GM19023 (cell line): ENCODE results near the gene IL17RA.

ENCODE experiments used
- ATAC-seq: cut with Tn5 transposase; IDR thresholded peaks from one replicate; pipeline ENCODE4 v1.9.1; 2021; ENCODE audit warnings: mild to moderate bottlenecking, moderate library complexity; ENCODE audit not compliant: unreplicated experiment

The IL17RA gene

DNA sequence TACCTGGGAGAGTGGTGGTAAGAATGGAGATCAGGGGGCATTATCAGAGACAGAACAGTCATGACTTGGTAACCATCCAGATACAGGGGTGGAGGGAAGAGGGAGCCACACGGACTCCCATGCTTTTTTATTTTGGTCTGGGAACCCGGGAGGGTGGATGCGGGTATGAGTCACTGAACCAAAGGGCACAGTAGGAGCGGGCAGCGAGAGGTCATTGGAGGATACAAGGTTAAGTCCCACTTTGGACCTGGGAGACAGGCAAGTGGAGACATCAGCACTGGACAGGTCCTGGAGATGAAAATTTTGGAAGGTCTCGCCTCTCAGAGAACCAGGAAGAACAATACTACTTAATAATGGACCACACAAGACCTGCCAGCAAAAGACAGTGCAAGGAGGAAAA is 67.5 kb downstream of the IL17RA start:
- ATAC-seq = no peak

DNA sequence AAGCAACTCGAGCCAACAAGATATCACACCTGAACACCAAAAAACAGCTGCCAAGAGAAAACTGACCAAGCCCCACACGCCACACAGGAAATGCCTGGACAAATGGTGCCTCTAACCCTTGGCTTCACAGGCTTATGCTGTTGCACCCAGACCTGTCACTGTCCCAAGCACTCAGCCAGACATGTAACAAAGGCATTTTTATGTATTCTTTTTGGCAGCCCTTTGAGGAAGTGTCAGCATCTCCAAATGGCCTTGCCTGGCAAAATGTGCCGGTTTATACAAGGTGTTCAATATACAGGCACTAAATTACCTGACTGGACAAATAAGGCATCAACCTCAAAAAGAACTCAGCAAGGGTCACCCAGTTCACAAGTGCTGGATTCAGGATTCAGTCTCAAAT is 68.2 kb downstream of the IL17RA start:
- ATAC-seq = no peak

DNA sequence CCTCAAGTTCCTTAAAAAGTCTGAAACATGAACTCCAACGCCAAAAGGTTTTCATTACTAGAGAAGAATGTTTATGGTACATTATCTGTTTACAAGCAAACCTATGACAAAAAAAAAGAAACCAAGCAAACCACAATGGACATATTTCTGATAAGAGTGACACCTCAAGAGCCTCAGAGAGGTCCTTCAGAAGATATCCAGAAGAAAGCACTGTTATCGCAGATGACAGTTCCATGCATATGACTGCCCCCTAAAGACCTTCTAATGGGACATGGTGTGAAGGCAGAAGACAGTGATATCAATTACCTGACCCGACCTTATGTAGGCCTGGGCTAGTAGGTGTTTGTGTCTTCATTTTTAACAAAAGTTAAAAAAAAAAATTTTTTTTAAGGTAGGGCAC is 71.1 kb downstream of the IL17RA start:
- ATAC-seq = no peak

DNA sequence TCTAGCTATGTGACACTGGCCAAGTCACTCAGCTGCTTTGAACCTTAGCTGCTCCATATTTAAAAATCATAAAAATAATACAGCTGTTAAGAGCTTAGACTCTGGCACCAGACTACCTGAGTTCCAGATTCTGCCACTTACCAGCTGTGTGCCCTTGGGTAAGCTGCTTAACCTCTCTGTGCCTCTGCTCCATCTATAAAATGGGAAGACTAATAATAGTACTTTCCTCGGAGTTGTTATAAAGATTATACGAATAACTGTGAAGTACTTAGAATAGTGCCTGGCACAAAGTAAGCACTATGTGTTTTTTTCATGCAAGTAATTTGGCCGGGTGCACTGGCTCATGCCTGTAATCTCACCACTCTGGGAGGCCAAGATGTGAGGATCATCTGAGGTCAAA is 72.9 kb downstream of the IL17RA start:
- ATAC-seq = no peak

DNA sequence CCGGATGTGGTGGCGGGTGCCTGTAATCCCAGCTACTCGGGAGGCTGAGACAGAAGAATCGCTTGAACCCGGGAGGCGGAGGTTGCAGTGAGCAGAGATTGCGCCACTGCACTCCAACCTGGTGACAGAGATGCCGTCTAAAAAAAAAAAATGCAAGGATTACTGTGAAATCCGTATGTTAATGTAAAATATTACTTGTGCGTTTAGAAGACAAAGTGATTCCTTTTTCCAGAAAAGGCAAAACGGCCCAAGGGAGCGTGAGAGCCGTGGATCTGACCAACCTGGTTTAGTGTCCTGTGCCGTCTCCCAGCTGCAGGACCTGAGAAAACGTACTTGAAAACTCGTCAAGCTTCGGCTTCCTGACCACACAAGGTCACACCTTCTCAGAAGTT is 73.4 kb downstream of the IL17RA start:
- ATAC-seq = no peak

DNA sequence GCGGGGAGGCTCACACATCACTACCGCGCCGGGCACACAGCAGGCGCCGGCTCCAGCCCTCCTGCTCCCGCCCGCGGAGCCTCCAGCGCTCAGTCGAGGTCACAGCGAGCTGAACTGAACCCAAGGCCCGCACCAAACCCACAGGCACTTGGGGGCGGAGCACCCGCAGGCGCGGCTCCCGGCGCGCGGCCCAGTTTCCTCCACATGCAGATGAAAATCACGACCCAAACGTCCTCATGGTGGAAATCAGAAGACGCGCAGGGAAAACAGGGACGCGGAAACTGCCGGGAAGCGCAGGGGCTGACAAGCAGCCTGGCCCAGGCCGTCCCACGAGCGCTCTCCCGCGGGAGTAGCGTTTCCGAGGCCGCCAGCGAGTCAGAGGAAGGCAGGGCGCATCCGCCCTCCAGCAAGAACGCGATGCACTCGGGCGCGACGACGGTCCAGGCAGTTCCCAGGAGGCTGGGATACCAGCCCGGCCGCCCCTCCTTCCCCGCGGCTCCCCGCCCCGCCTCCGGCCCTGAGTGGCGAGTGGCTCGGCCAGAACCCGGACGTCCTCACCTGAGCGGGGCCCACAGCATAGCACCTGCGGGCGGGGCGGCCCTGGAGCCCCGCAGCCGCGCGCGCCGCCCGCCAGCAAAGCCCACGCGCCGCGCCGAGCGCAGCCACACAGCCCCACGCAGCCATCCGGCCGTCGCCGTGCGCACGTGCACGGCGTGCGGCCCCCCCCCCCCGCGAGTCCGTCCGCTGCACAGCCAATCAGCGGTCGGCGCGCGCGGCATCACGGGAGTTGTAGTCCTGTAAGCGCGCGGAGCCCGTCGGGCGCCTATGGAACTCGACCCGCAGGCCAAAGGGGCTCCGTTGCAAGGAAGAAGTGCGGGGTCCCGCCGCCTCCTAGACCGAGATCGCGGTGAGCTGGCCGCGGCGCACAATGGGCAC is 74.0 kb downstream of the IL17RA start, which contains the start of gene HDHD5:
TSS of gene HDHD5 (minus strand) at position 710 of the 936 bp plus-strand sequence. CDS start at position 684, 26 bp downstream.
- peak; percentile 71 for ATAC-seq

DNA sequence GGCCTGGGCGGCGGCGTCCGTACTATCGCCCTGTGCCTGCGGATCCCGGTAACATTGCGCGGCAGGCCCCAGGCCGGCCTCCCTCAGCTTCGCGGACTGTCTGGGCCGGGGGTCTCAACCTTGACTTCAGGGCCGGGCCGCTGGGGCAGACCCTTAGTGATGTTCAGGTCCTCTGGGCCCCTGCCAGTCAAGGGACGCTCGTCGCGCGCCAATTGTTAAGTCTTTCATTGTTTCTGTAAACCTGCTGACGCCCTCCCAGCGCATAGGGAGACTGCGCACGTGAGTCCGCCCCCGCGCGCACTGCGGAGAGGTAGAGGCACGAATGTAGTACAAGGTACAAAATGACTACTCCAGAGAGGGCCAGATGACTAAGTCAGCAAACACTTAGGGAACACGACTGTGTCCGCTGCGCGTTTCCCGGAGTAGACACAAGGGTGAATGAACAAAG is 74.7 kb downstream of the IL17RA start:
- ATAC-seq = peak; percentile 31

DNA sequence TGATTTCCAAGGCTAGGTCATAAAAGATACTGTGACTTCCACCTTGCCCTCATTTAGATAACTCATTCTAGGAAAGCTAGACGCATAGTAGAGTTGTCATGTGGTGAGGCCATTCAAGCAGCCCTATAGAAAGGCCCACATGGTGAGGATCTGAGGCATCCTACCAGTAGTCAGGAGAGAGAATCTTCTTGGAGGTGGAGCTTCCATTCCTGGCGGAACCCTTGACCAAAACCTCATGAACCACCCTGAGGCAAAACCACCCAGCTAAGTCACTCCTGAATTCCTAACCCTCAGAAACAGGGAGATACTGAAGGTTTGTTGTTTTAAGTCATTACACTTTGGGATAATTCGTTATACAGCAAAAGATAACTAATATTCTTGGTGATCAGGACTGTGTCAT is 77.2 kb downstream of the IL17RA start:
- ATAC-seq = no peak

DNA sequence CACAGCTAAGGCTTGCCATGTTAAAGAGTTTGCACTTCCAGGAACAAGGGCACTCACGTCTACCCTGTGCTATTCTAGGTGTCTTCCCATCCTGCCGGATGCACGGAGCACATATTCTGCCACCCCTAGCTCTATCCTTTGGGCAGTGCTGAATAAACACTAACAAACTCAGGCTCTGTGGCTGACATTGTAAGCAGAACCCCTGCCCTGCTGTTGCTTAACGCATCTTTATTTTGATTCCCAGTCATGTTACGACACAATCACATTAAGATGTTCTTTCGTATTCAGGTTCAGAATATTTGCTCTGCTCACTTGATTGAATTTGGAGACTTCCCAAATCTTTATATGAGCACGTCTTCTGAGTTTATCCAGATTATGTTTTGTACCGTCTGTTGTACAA is 77.9 kb downstream of the IL17RA start:
- ATAC-seq = no peak

DNA sequence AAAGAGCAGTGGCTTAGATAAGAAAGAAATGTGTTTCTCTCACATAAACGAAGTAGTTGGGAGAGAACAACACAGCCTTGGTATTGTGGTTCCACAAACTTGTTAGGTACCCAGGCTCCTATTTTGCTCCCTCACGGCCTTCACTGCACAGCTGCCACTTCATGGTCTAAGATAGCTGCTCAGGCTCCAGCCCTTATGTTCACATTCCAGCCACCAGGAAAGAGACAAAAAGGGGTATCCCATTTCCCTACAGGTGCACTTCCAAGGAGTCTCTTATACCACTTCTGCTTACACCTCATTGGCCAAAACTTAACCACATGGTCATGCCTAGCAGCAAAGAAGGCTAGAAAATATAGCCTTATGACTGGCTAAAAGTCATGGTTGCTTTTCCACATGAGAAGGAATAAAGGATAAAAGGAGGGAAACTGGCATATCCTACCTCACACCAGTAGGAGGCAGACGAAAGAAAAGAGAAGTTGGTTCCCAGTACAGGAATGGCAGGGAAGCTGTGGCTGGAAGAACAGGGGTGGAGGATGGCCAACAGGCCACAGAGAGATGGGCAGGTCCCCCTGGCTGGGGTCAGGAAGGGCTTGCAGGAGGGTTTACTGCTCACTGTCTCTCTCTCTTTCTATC is 79.7 kb downstream of the IL17RA start:
- ATAC-seq = no peak
